Activated T-cell treated with anti-CD3 and anti-CD28 coated beads, Interleukin-2, amount 50 U/mL, for 1 hour (primary cell): ENCODE data around the gene CELSR3.
A peak's percentile ranks its signal among the peaks of the same experiment; 100 is the strongest.

Source experiments
- DNase-seq: peaks from one replicate; pipeline ENCODE4 v3.0.0-alpha.2; 2020

Gene CELSR3

GRCh38 chr3:48662753-48663488, at the start of gene CELSR3:
Gene CELSR3 (minus strand): TSS chr3:48662886. CDS start chr3:48662634, 252 bp downstream.
- peak; percentile 54 for DNase-seq

GRCh38 chr3:48711727-48712126, 49.0 kb upstream of the CELSR3 start:
- no peak for DNase-seq

- no peak for DNase-seq
These were observed 46.4 kb upstream of the CELSR3 start for GRCh38 chr3:48709051-48709461.

GRCh38 chr3:48708481-48708889, 45.8 kb upstream of the CELSR3 start:
- no peak for DNase-seq

- DNase-seq = no peak
These were observed 44.5 kb upstream of the CELSR3 start for GRCh38 chr3:48707157-48707556.

- DNase-seq = no peak
These were observed 39.7 kb upstream of the CELSR3 start for GRCh38 chr3:48702320-48702920.

- DNase-seq = no peak
These were observed 38.2 kb upstream of the CELSR3 start for GRCh38 chr3:48700731-48701405.

- no peak for DNase-seq
These were observed 36.2 kb upstream of the CELSR3 start for GRCh38 chr3:48698891-48699290.

- no peak for DNase-seq
These were observed 35.3 kb upstream of the CELSR3 start for GRCh38 chr3:48697952-48698351.

- DNase-seq = no peak
These were observed 33.9 kb upstream of the CELSR3 start for GRCh38 chr3:48696601-48697000.

- DNase-seq = no peak
These were observed 33.5 kb upstream of the CELSR3 start for GRCh38 chr3:48696156-48696555.

- DNase-seq = no peak
These were observed 32.7 kb upstream of the CELSR3 start for GRCh38 chr3:48695393-48695753.

GRCh38 chr3:48694610-48695392, 32.1 kb upstream of the CELSR3 start:
- no peak for DNase-seq

GRCh38 chr3:48693826-48694225, 31.1 kb upstream of the CELSR3 start:
- DNase-seq = no peak

- no peak for DNase-seq
These were observed 29.9 kb upstream of the CELSR3 start for GRCh38 chr3:48692551-48692950.

- DNase-seq = no peak
These were observed 28.3 kb upstream of the CELSR3 start for GRCh38 chr3:48690846-48691458.

GRCh38 chr3:48689384-48689783, 26.7 kb upstream of the CELSR3 start:
- no peak for DNase-seq

GRCh38 chr3:48688737-48689075, 26.0 kb upstream of the CELSR3 start:
- DNase-seq = no peak

GRCh38 chr3:48688032-48688736, 25.5 kb upstream of the CELSR3 start:
- no peak for DNase-seq

- DNase-seq = no peak
These were observed 24.6 kb upstream of the CELSR3 start for GRCh38 chr3:48687220-48687678.

- no peak for DNase-seq
These were observed 24.0 kb upstream of the CELSR3 start for GRCh38 chr3:48686538-48687219.
